SU-DHL-6 (cell line): ENCODE data around the gene RPP40.

ENCODE experiments used
- EZH2phosphoT487 ChIP-seq: fragments of 200-600 bp; sonication (generic), shearing (Covaris generic); conservative IDR thresholded peaks from 2 replicates; pipeline ENCODE4 v1.6.1; 2018; ENCODE audit warnings: mild to moderate bottlenecking, antibody characterized with exemption, low read length, moderate library complexity, mixed read lengths
- TF ChIP-seq, protein P1 (sequence below): fragments of 200-600 bp; sonication (generic); IDR thresholded peaks from one replicate; pipeline ENCODE4 v1.5.1; 2017; ENCODE audit warnings: antibody characterized with exemption, mild to moderate bottlenecking, low read length, moderate library complexity; ENCODE audit not compliant: insufficient read depth, poor library complexity, severe bottlenecking

DNA sequence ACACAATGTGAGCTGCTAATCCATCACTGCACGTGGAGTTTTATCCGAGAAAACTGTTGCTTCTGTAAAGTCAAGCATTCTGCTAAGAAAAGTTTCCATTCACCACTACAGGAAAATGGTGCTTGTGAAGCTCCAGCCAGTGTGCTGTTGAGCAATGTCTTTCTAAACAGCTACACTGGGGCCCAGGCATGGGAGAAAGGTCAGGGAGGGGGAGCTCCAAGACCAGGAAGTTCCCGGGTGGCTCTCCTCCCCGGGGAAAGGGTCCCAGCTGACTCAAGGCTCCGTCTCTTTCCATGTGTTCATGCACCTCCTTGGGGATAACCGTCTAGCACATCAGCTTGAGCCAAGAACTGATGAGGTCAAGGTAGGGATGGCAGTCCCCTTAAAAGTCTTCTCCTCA lies 20.5 kb downstream of the RPP40 start:
- TF ChIP-seq, protein P1, sequence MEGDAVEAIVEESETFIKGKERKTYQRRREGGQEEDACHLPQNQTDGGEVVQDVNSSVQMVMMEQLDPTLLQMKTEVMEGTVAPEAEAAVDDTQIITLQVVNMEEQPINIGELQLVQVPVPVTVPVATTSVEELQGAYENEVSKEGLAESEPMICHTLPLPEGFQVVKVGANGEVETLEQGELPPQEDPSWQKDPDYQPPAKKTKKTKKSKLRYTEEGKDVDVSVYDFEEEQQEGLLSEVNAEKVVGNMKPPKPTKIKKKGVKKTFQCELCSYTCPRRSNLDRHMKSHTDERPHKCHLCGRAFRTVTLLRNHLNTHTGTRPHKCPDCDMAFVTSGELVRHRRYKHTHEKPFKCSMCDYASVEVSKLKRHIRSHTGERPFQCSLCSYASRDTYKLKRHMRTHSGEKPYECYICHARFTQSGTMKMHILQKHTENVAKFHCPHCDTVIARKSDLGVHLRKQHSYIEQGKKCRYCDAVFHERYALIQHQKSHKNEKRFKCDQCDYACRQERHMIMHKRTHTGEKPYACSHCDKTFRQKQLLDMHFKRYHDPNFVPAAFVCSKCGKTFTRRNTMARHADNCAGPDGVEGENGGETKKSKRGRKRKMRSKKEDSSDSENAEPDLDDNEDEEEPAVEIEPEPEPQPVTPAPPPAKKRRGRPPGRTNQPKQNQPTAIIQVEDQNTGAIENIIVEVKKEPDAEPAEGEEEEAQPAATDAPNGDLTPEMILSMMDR = no peak
- no peak for TF ChIP-seq EZH2phosphoT487
